Rectal smooth muscle tissue (tissue), 1 donor: ENCODE results near the gene FOXP1.

ENCODE experiments used
- H3K27ac ChIP-seq: one replicate; pipeline ENCODE4 v1.7.0; 2013; ENCODE audit warnings: low read depth, low read length, inconsistent platforms
- H3K27me3 ChIP-seq: one replicate; pipeline ENCODE4 v1.7.0; 2013; ENCODE audit warnings: low read length; ENCODE audit not compliant: control insufficient read depth, insufficient read depth
- H3K36me3 ChIP-seq: one replicate; pipeline ENCODE4 v1.7.0; 2013; ENCODE audit warnings: low read length; ENCODE audit not compliant: control insufficient read depth, insufficient read depth
- H3K4me1 ChIP-seq: one replicate; pipeline ENCODE4 v1.7.0; 2013; ENCODE audit warnings: low read length; ENCODE audit not compliant: control insufficient read depth, insufficient read depth
- H3K4me3 ChIP-seq: one replicate; pipeline ENCODE4 v1.7.0; 2013; ENCODE audit warnings: low read length
- H3K9ac ChIP-seq: one replicate; pipeline ENCODE4 v1.7.0; 2013; ENCODE audit warnings: low read length

FOXP1 gene

GRCh38 chr3:71247958-71248335, 335.6 kb downstream of the FOXP1 start:
- peaks cover 6% of the 10 kb centered on the region for H3K4me1 ChIP-seq

GRCh38 chr3:71247221-71247957, 336.1 kb downstream of the FOXP1 start:
- Histone ChIP-seq H3K9ac (no peak overlapping the region), H3K36me3 (no peaks in the 10 kb centered on the region), H3K4me1 (peaks cover 6% of the 10 kb centered on the region), H3K4me3 (no peak overlapping the region), H3K27me3 (no peaks in the 10 kb centered on the region), H3K27ac (peak overlapping the region; percentile 62)

More at GRCh38 chr3:71247958-71248335, 335.6 kb downstream of the FOXP1 start:
- Histone ChIP-seq H3K27me3 (no peaks in the 10 kb centered on the region), H3K36me3 (no peaks in the 10 kb centered on the region), H3K27ac (peak overlapping the region; percentile 62), H3K9ac (no peak overlapping the region), H3K4me3 (no peak overlapping the region)

GRCh38 chr3:71245971-71246880, 337.3 kb downstream of the FOXP1 start:
- peak overlapping the region; percentile 2 for H3K9ac ChIP-seq
- peak overlapping the region; percentile 42 for H3K4me3 ChIP-seq
- H3K36me3 ChIP-seq = no peaks in the 10 kb centered on the region
- H3K27me3 ChIP-seq = no peaks in the 10 kb centered on the region
- peaks cover 11% of the 10 kb centered on the region for H3K4me1 ChIP-seq
- peak overlapping the region; percentile 93 for H3K27ac ChIP-seq

DNA sequence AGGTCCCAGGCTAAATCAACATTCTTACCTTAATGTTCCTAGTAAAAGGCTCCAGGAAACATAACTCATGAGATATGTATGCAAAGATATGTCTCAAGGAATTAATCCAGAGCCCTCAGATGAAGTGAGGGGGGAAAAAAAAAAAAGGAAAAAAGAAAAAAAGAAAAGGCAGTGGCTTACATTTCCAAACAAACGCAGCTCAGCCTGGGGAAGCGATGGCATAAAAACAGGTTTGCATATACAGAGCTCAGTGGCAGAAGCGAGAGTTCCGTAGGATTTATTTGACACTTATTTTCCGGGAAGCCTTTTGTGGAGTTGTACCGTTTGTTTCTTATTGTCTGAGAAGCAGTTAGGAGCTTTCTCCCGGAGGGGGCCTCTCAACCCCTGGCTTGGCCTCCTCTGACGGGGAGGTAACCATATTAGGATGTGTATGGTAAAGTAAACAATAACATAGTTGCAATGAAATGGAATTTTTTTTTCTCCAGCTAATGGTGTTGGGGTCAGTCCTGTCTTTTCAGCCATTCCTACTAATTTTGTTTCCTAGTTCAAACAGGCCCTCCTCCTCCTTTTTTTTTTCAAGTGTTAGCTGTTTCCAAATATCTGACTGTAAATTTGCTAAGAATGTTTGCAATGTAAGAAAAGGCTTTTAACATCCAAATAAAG, 338.6 kb downstream of the FOXP1 start:
- peak overlapping the region; percentile 54 for H3K4me3 ChIP-seq
- no peak overlapping the region for H3K9ac ChIP-seq
- H3K4me1 ChIP-seq = peaks cover 14% of the 10 kb centered on the region
- peak overlapping the region; percentile 93 for H3K27ac ChIP-seq
- no peaks in the 10 kb centered on the region for H3K27me3 ChIP-seq
- no peaks in the 10 kb centered on the region for H3K36me3 ChIP-seq

GRCh38 chr3:71244153-71244825, 339.2 kb downstream of the FOXP1 start:
- H3K27ac ChIP-seq = peak overlapping the region; percentile 93
- H3K27me3 ChIP-seq = no peaks in the 10 kb centered on the region
- H3K4me1 ChIP-seq = peaks cover 19% of the 10 kb centered on the region
- H3K36me3 ChIP-seq = no peaks in the 10 kb centered on the region
- H3K4me3 ChIP-seq = peak overlapping the region; percentile 54
- no peak overlapping the region for H3K9ac ChIP-seq

DNA sequence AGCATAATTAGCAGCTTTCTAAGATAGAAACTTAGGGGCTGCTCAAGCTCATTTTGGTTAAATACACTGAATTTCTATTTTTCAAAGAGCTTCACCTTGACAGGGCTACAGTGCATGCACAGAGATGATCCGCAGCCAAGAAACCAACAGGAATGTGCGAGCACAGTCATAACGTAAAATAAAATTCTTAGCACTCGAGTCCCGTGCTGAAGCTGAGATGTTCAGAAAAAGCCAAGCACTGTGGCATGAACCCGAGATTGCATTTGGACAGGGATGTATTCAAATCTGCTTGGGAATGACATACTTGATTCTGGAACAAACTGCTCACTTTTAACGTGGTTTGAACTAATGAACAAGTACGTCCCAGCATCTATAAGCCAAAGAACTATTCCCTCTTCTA, 340.3 kb downstream of the FOXP1 start:
- peaks cover 21% of the 10 kb centered on the region for H3K4me1 ChIP-seq
- peak overlapping the region; percentile 49 for H3K4me3 ChIP-seq
- H3K9ac ChIP-seq = no peak overlapping the region
- H3K27ac ChIP-seq = peak overlapping the region; percentile 93
- H3K36me3 ChIP-seq = no peaks in the 10 kb centered on the region
- H3K27me3 ChIP-seq = no peaks in the 10 kb centered on the region

GRCh38 chr3:71241981-71242560, 341.5 kb downstream of the FOXP1 start:
- H3K36me3 ChIP-seq = no peaks in the 10 kb centered on the region
- peak overlapping the region; percentile 24 for H3K4me3 ChIP-seq
- H3K27ac ChIP-seq = peak overlapping the region; percentile 93
- H3K4me1 ChIP-seq = peaks cover 24% of the 10 kb centered on the region
- no peak overlapping the region for H3K9ac ChIP-seq
- no peaks in the 10 kb centered on the region for H3K27me3 ChIP-seq

- no peak overlapping the region for H3K9ac ChIP-seq
- H3K4me1 ChIP-seq = peaks cover 24% of the 10 kb centered on the region
- no peak overlapping the region for H3K4me3 ChIP-seq
- H3K27me3 ChIP-seq = no peaks in the 10 kb centered on the region
- H3K27ac ChIP-seq = peak overlapping the region; percentile 45
- no peaks in the 10 kb centered on the region for H3K36me3 ChIP-seq
These were observed 342.2 kb downstream of the FOXP1 start for GRCh38 chr3:71241246-71241901.

DNA sequence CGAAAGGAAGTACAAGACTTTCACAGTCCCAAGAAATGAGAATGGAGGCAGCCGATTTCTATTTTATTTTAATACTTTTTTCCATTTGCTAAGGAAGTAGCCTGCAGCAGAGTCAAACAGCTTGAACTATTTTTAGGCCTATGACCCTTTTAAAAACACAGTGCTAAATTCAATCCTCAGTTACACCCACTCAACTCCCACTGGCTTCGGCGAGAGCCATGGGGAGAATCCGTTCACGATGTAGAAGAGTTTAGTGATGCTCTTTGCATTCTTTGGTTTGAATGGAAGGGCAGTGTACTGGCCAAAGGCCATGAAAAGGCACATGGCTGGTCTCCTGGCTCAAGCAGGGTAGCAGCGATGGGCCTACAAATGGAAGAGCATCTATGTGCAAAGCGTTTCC, 343.5 kb downstream of the FOXP1 start:
- H3K36me3 ChIP-seq = no peaks in the 10 kb centered on the region
- H3K4me3 ChIP-seq = no peak overlapping the region
- H3K4me1 ChIP-seq = peaks cover 18% of the 10 kb centered on the region
- H3K27me3 ChIP-seq = no peaks in the 10 kb centered on the region
- peak overlapping the region; percentile 71 for H3K27ac ChIP-seq
- no peak overlapping the region for H3K9ac ChIP-seq

- Histone ChIP-seq H3K9ac (no peak overlapping the region), H3K36me3 (no peaks in the 10 kb centered on the region), H3K27me3 (no peaks in the 10 kb centered on the region), H3K4me1 (peaks cover 18% of the 10 kb centered on the region), H3K27ac (no peak overlapping the region), H3K4me3 (no peak overlapping the region)
These were observed 345.2 kb downstream of the FOXP1 start for GRCh38 chr3:71238355-71238757.

DNA sequence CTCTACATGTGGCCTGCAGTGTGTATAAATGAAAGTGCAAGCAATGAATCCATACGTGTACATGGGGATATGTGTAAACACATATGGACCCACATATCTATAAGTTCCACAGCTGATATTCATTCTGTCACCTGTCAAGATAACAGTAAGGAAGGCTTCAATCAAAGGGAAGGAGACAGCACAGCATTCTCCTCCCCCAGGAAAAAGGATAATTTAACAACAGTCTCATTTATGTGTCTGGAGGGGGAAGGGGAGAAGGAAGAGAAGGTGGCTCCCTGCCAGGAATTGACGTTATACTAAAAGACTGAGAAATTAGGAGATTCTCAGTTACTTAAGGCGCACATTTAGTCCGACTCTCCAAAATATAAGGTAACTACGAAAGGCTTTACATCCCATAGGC, 345.9 kb downstream of the FOXP1 start:
- Histone ChIP-seq H3K27me3 (no peaks in the 10 kb centered on the region), H3K27ac (no peak overlapping the region), H3K4me3 (no peak overlapping the region), H3K9ac (no peak overlapping the region), H3K36me3 (no peaks in the 10 kb centered on the region), H3K4me1 (peaks cover 18% of the 10 kb centered on the region)
